GM13976 (cell line): ENCODE measurements around the gene KCNMA1.

Source experiments
- DNase-seq: peaks from one replicate; pipeline ENCODE4 v3.0.0; 2012; ENCODE audit warnings: low spot score
- CTCF ChIP-seq: IDR thresholded peaks from 2 replicates; pipeline ENCODE4 v1.5.1; 2012; ENCODE audit warnings: borderline replicate concordance, mild to moderate bottlenecking; ENCODE audit not compliant: insufficient read depth; ENCODE audit errors: extremely low read depth, missing control alignments, control extremely low read depth
- in situ Hi-C: fragments of 300-500 bp; cut with MboI; formaldehyde crosslinking; loops from one replicate; pipeline ENCODE4 v1.12.0; 2022; ENCODE audit warnings: low sequenced_read_pairs, mixed read lengths, inconsistent platforms; ENCODE audit not compliant: unreplicated experiment

The KCNMA1 gene

DNA sequence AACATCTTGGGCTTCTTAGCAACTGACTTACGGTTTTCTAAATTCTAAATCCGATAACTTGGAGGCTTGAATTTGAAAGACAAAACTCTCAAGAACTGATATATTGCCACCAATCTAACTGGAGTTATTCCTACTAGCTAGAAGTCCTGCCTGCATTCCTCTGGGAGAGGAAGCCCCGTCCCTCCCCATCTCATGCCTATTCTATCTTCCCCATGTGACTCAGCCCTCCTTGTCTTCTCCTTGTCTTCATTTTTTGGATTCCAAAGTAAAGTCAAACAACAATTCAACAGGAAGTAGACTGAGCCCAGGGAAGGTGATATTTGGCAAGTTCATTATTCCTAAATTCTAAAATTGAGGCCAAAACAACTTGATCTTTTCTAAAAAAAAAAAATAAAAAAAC is 587.7 kb downstream of the KCNMA1 start:
- no peak for TF ChIP-seq CTCF
- DNase-seq: no peak
- in situ Hi-C loops: no loop called here

DNA sequence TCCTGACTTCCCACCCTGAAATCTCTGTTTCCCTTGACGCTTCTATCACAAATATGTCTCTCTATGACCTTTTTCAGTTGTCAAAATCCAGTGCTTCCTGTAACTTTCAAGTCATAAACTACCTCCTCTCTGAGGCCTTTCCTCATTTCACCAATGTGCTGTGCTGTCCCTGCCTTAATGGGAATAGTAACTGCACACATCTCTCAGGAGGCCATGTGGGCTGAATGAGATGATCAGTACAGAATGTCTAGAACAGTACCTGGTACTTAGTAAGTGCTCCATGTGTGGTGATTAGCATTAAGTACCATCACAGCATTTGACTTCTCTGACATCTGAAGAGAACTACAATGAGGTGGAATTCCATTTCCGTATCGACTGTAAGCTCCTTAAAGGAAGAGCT is 588.5 kb downstream of the KCNMA1 start:
- no peak for DNase-seq
- TF ChIP-seq CTCF: no peak
- in situ Hi-C loops: no loop called here

DNA sequence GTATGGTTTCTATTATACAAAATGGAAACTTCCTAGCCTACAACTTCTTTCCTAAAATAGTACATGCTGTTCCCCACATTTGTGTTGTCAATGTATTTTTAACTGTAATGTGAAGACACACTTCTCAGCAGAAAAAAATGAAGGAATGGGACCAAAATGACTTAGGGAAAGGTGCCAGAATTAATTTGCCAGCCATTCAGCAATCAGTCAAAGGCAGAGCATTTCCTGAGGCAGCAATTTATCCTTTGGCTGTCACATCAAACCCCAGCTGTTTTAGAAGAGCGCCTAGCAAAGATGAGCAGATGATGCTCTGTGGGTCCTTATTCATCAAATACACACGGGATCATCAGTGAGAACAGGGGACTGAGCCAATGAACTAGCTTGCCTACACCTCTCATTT is 592.5 kb downstream of the KCNMA1 start:
- DNase-seq: no peak
- no peak for TF ChIP-seq CTCF
- in situ Hi-C loops: no loop called here

DNA sequence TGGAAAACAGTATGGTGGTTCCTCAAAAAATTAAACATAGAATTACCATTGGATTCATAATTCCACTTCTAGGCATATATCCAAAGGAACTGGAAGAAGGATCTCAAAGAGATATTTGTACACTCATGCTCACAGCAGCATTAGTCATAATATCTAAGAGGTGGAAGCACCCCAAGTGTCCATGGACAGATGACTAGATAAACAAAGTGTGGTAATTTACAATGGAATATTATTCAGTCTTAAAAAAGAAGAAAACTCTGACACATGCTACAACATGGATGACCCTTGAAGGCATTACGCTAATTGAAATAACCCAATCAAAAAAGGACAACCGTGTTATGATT is 594.2 kb downstream of the KCNMA1 start:
- in situ Hi-C loops: no loop called here
- TF ChIP-seq CTCF: no peak
- DNase-seq: no peak

- in situ Hi-C loops: no loop called here
- DNase-seq: no peak
- TF ChIP-seq CTCF: no peak
Measured at GRCh38 chr10:77042706-77043419, 594.7 kb downstream of the KCNMA1 start.

GRCh38 chr10:77041636-77042258 is 595.9 kb downstream of the KCNMA1 start:
- in situ Hi-C loops: no loop called here
- no peak for DNase-seq
- no peak for TF ChIP-seq CTCF
